Measurements from ENCODE around the gene CTDP1. TPM values are rescaled to one million over a fixed set of nuclear protein-coding genes. Genes with fewer than 3 reads are reported as not detected.

Gene CTDP1
- total and polyA plus RNA-seq, 4 donors = 2.7 to 13.9 (median 10.5) TPM

- WGBS = 86% methylated on average over 14 of the region's 14 CpGs
- DNase-seq (ENCODE audit: low spot score) = no peak
- Histone ChIP-seq H3K4me1 (ENCODE audit: control insufficient read depth in 4 of 4, insufficient read depth in 4 of 4, low read length in 3 of 4) (peaks cover 0 to 2% (median 0%) of the 10 kb centered on the region in 4 donors), H3K4me3 (ENCODE audit: low read depth in 1 of 3, low read length in 3 of 3) (no peak overlapping the region), H3K27me3 (ENCODE audit: control insufficient read depth in 4 of 4, insufficient read depth in 4 of 4, low read length in 3 of 4) (peaks cover 0 to 15% (median 7%) of the 10 kb centered on the region in 4 donors), H3K9me3 (ENCODE audit: control insufficient read depth in 4 of 4, low read length in 3 of 4) (peaks cover 0 to 8% (median 2%) of the 10 kb centered on the region in 4 donors), H3K36me3 (ENCODE audit: control insufficient read depth in 4 of 4, insufficient read depth in 3 of 4, low read depth in 1 of 4, low read length in 3 of 4) (no peaks in the 10 kb centered on the region), H3K9ac (ENCODE audit: low read depth in 1 of 2, low read length in 2 of 2) (no peak overlapping the region), H3K27ac (ENCODE audit: low read depth in 1 of 2, low read length in 2 of 2) (no peak overlapping the region)
- TF ChIP-seq ZBTB33 (IDR thresholded peaks at IDR 0.05) (no peak), REST (IDR thresholded peaks at IDR 0.05) (no peak)
Observed at GRCh38 chr18:79786304-79786703, 106.7 kb downstream of the CTDP1 start.

- Histone ChIP-seq H3K36me3 (ENCODE audit: control insufficient read depth in 4 of 4, insufficient read depth in 3 of 4, low read depth in 1 of 4, low read length in 3 of 4) (no peaks in the 10 kb centered on the region), H3K27me3 (ENCODE audit: control insufficient read depth in 4 of 4, insufficient read depth in 4 of 4, low read length in 3 of 4) (peaks cover 0 to 15% (median 7%) of the 10 kb centered on the region in 4 donors), H3K9me3 (ENCODE audit: control insufficient read depth in 4 of 4, low read length in 3 of 4) (peaks cover 0 to 8% (median 2%) of the 10 kb centered on the region in 4 donors), H3K4me1 (ENCODE audit: control insufficient read depth in 4 of 4, insufficient read depth in 4 of 4, low read length in 3 of 4) (peaks cover 0 to 3% (median under 1%) of the 10 kb centered on the region in 4 donors), H3K9ac (ENCODE audit: low read depth in 1 of 2, low read length in 2 of 2) (no peak overlapping the region), H3K27ac (ENCODE audit: low read depth in 1 of 2, low read length in 2 of 2) (no peak overlapping the region), H3K4me3 (ENCODE audit: low read depth in 1 of 3, low read length in 3 of 3) (no peak overlapping the region)
- no peak for DNase-seq (ENCODE audit: low spot score)
- WGBS = 77% methylated on average over 22 of the region's 22 CpGs
- no peak for TF ChIP-seq EGR1 (IDR thresholded peaks at IDR 0.05; ENCODE audit: low read depth in 2 of 2)
- no peak for TF ChIP-seq NR2F2 (IDR thresholded peaks at IDR 0.05)
- no peak for TF ChIP-seq RAD21 (IDR thresholded peaks at IDR 0.05)
- no peak for TF ChIP-seq CTCF (IDR thresholded peaks at IDR 0.05; ENCODE audit: low read depth, low read length, missing input control)
- TF ChIP-seq ZBTB33 (IDR thresholded peaks at IDR 0.05) = no peak
- no peak for TF ChIP-seq FOXA2 (IDR thresholded peaks at IDR 0.05)
- no peak for TF ChIP-seq YY1 (IDR thresholded peaks at IDR 0.05)
- no peak for TF ChIP-seq FOXA1 (IDR thresholded peaks at IDR 0.05)
Observed at GRCh38 chr18:79786786-79787526, 107.4 kb downstream of the CTDP1 start.

Data from liver (tissue), 9 donors.